ENCODE results near the gene SCARB1. TPM values are rescaled to one million over a fixed set of nuclear protein-coding genes. Genes with fewer than 3 reads are reported as not detected.

SCARB1 gene
- total RNA-seq, 1 donor from 2014 or later, result 16.9 TPM

DNA sequence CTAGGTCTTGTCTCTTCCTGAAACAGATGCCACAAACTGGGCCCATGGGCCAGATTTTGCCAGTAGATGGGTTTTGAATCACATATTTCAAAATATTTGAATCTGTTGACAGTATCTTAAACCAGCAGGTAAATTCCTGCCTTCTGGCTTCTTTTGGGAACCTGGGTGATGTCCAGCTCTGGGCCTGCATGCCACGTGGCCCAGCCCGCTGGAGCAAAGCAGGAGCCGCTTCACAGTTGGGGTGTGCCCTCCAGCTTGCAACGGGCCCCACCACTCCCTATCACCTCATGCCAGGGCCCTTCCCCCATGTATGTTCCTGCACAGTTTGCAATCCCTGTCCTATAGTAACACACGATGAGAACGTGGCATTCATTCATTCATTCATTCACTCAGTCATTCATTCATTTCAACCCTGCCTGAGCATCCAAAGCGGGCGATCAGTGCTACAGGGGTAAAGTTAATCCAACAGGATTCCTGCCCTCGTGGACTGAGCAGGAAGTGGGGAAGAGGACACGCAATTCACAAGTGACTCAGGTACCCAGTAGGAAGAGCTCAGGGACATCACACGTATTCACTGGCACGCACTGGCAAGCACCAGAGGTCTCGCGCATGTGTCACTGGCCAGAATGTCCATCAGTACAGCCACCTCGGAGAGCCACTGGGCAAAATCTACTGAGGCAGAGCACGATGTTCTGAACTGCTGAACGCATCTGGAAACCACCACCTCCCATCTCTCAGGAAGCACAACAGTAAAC, 27.8 kb downstream of the SCARB1 start:
- peaks cover 8% of the 10 kb centered on the region for H3K27me3 Mint-ChIP-seq (ENCODE audit: unreplicated experiment)
- peaks cover 11% of the 10 kb centered on the region for H3K4me1 Mint-ChIP-seq (ENCODE audit: unreplicated experiment)
- DNase-seq (ENCODE audit: low spot score), result no peak
- no peak overlapping the region for H3K4me3 Mint-ChIP-seq (ENCODE audit: unreplicated experiment)
- no peak overlapping the region for H3K27ac Mint-ChIP-seq (ENCODE audit: unreplicated experiment)
- TF ChIP-seq, protein P1, sequence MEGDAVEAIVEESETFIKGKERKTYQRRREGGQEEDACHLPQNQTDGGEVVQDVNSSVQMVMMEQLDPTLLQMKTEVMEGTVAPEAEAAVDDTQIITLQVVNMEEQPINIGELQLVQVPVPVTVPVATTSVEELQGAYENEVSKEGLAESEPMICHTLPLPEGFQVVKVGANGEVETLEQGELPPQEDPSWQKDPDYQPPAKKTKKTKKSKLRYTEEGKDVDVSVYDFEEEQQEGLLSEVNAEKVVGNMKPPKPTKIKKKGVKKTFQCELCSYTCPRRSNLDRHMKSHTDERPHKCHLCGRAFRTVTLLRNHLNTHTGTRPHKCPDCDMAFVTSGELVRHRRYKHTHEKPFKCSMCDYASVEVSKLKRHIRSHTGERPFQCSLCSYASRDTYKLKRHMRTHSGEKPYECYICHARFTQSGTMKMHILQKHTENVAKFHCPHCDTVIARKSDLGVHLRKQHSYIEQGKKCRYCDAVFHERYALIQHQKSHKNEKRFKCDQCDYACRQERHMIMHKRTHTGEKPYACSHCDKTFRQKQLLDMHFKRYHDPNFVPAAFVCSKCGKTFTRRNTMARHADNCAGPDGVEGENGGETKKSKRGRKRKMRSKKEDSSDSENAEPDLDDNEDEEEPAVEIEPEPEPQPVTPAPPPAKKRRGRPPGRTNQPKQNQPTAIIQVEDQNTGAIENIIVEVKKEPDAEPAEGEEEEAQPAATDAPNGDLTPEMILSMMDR (IDR thresholded peaks at IDR 0.05; ENCODE audit: unreplicated experiment), result no peak
- peaks cover 3% of the 10 kb centered on the region for H3K36me3 Mint-ChIP-seq (ENCODE audit: low read depth, unreplicated experiment)
- H3K9me3 Mint-ChIP-seq (ENCODE audit: unreplicated experiment), result no peaks in the 10 kb centered on the region

GRCh38 chr12:124834822-124835221, 28.8 kb downstream of the SCARB1 start:
- TF ChIP-seq, protein P1 (IDR thresholded peaks at IDR 0.05; ENCODE audit: unreplicated experiment), result no peak
- Mint-ChIP-seq H3K9me3 (ENCODE audit: unreplicated experiment) (no peaks in the 10 kb centered on the region), H3K36me3 (ENCODE audit: low read depth, unreplicated experiment) (peaks cover 3% of the 10 kb centered on the region), H3K27me3 (ENCODE audit: unreplicated experiment) (peaks cover 5% of the 10 kb centered on the region), H3K4me3 (ENCODE audit: unreplicated experiment) (no peak overlapping the region), H3K27ac (ENCODE audit: unreplicated experiment) (no peak overlapping the region), H3K4me1 (ENCODE audit: unreplicated experiment) (peaks cover 11% of the 10 kb centered on the region)
- no peak for DNase-seq (ENCODE audit: low spot score)

GRCh38 chr12:124833693-124834122, 30.0 kb downstream of the SCARB1 start:
- Mint-ChIP-seq H3K27me3 (ENCODE audit: unreplicated experiment) (peaks cover 5% of the 10 kb centered on the region), H3K27ac (ENCODE audit: unreplicated experiment) (no peak overlapping the region), H3K4me1 (ENCODE audit: unreplicated experiment) (peaks cover 11% of the 10 kb centered on the region), H3K36me3 (ENCODE audit: low read depth, unreplicated experiment) (peaks cover 8% of the 10 kb centered on the region), H3K9me3 (ENCODE audit: unreplicated experiment) (no peaks in the 10 kb centered on the region), H3K4me3 (ENCODE audit: unreplicated experiment) (no peak overlapping the region)
- no peak for DNase-seq (ENCODE audit: low spot score)
- TF ChIP-seq, protein P1 (IDR thresholded peaks at IDR 0.05; ENCODE audit: unreplicated experiment), result no peak

DNA sequence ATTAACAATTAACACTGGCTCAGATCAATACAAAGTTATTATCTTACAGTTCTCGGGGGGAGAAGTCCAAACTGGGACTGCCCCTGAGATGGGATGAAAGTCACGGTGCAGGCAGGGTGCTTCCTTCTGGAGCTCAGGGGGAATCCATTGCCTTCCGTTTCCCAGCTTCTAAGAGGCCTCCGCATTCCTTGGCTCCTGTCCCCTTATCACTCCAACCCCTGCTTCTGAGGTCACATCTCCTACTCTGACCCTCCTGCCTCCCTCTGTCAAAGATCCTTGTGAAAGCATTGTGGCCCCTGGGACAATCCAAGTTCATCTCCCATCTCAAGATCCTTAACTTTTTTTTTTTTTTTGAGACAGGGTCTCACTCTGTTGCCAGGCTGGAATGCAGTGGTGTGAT, 30.8 kb downstream of the SCARB1 start:
- Mint-ChIP-seq H3K4me1 (ENCODE audit: unreplicated experiment) (peaks cover 11% of the 10 kb centered on the region), H3K4me3 (ENCODE audit: unreplicated experiment) (no peak overlapping the region), H3K27ac (ENCODE audit: unreplicated experiment) (no peak overlapping the region), H3K36me3 (ENCODE audit: low read depth, unreplicated experiment) (peaks cover 8% of the 10 kb centered on the region), H3K9me3 (ENCODE audit: unreplicated experiment) (no peaks in the 10 kb centered on the region), H3K27me3 (ENCODE audit: unreplicated experiment) (peaks cover 5% of the 10 kb centered on the region)
- TF ChIP-seq, protein P1 (IDR thresholded peaks at IDR 0.05; ENCODE audit: unreplicated experiment), result no peak
- no peak for DNase-seq (ENCODE audit: low spot score)

- no peak overlapping the region for H3K4me3 Mint-ChIP-seq (ENCODE audit: unreplicated experiment)
- TF ChIP-seq, protein P1 (IDR thresholded peaks at IDR 0.05; ENCODE audit: unreplicated experiment), result no peak
- H3K27me3 Mint-ChIP-seq (ENCODE audit: unreplicated experiment), result peaks cover 5% of the 10 kb centered on the region
- peaks cover 11% of the 10 kb centered on the region for H3K4me1 Mint-ChIP-seq (ENCODE audit: unreplicated experiment)
- no peak for DNase-seq (ENCODE audit: low spot score)
- H3K27ac Mint-ChIP-seq (ENCODE audit: unreplicated experiment), result no peak overlapping the region
- H3K36me3 Mint-ChIP-seq (ENCODE audit: low read depth, unreplicated experiment), result peaks cover 8% of the 10 kb centered on the region
- H3K9me3 Mint-ChIP-seq (ENCODE audit: unreplicated experiment), result no peaks in the 10 kb centered on the region
Measured at GRCh38 chr12:124831590-124831989, 32.1 kb downstream of the SCARB1 start.

Data from endothelial cell (in vitro differentiated cells).